ENCODE results near the gene AFAP1L2. TPM values are rescaled to one million over a fixed set of nuclear protein-coding genes. Genes with fewer than 3 reads are reported as not detected.

AFAP1L2 gene
- total and polyA plus RNA-seq, 7 donors: 0.75 to 3.6 (median 1.7) TPM

DNA sequence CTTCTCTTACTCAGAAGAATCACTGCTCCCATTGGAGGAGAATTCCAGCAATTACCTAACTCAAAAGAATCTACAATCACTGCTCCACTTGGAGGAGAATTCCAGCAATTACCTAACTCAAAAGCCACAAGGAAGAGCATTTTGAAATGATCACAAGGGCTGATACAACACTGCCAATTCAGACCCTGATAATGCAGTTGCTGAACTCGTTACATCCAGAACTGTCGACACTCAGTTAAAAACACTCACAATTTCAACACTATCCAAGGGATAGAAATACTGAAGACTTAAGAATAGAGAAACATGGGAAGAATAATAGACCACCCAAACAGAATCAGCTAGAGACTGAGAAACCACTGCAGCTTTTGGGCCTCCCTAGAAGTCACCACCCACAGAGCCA is 27.8 kb downstream of the AFAP1L2 start:
- Histone ChIP-seq H3K4me1 (no peaks in the 10 kb centered on the region), H3K27ac (no peak overlapping the region), H3K4me3 (no peak overlapping the region), H3K9me3 (no peaks in the 10 kb centered on the region), H3K27me3 (ENCODE audit: insufficient read depth in 3 of 3, low read length in 2 of 3) (peaks cover 0 to 20% (median 0%) of the 10 kb centered on the region in 3 donors), H3K36me3 (ENCODE audit: insufficient read depth in 1 of 2, low read depth in 1 of 2) (no peaks in the 10 kb centered on the region)
- intact Hi-C loops (cut with DNase I): no loop called here
- DNase-seq (no peak), ATAC-seq (no peak)
- 64 to 73% (median 68%) methylated on average over 2 of the region's 2 CpGs for WGBS, 3 donors
- TF ChIP-seq CTCF (IDR thresholded peaks at IDR 0.05): no peak

- no peak for TF ChIP-seq CTCF (IDR thresholded peaks at IDR 0.05)
- WGBS, 3 donors: 40 to 60% (median 49%) methylated on average over 3 of the region's 3 CpGs
- Histone ChIP-seq H3K4me3 (no peak overlapping the region), H3K27ac (no peak overlapping the region), H3K4me1 (no peaks in the 10 kb centered on the region), H3K9me3 (no peaks in the 10 kb centered on the region), H3K27me3 (ENCODE audit: insufficient read depth in 3 of 3, low read length in 2 of 3) (peaks cover 0 to 8% (median 0%) of the 10 kb centered on the region in 3 donors), H3K36me3 (ENCODE audit: insufficient read depth in 1 of 2, low read depth in 1 of 2) (no peaks in the 10 kb centered on the region)
- intact Hi-C loops (cut with DNase I): no loop called here
- DNase-seq (no peak), ATAC-seq (no peak)
These were observed 29.3 kb downstream of the AFAP1L2 start for GRCh38 chr10:114375047-114375446.

DNA sequence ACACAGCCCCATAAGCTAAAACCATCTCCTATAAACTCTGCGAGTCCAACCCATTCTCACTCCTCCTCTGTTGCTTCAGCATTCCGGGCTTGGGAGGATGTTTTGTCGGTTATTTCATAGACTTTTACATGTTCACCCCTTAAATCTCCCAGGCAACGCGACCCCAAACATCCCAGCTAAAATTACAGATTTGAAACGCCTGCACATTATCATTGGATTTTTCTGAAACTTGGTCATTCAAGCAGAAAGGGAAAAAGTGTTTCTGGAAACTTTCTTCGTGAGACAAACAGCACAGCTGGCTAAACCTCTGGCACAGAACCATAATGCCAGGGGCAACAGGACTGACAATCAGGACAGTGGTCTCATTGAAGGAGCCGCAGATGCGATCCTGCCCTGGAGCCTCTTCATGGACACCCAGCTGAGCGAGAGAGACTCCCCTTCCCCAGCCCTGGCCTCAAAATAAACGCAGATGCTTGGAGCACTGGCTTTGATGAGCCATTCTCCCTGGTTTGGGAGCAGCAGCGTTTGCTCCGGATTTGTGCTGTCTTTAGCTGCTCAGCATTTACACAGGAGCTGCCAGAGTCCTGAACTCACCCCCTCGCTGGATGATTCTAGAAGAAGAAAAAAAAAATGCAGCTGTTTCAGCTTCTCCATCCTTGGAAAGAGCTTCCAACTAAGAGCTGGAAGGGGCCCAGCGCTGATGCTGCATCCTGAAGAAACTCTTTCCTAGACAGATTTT is 30.1 kb downstream of the AFAP1L2 start:
- Histone ChIP-seq H3K36me3 (ENCODE audit: insufficient read depth in 1 of 2, low read depth in 1 of 2) (no peaks in the 10 kb centered on the region), H3K4me1 (no peaks in the 10 kb centered on the region), H3K4me3 (no peak overlapping the region), H3K27me3 (ENCODE audit: insufficient read depth in 3 of 3, low read length in 2 of 3) (peaks cover 0 to 8% (median 0%) of the 10 kb centered on the region in 3 donors), H3K27ac (peak overlapping the region; percentile 30), H3K9me3 (no peaks in the 10 kb centered on the region)
- intact Hi-C loops (cut with DNase I): no loop called here
- TF ChIP-seq CTCF (IDR thresholded peaks at IDR 0.05): no peak
- ATAC-seq (peak in 3 of 4 donors; percentile 41 to 50 (median 49)), DNase-seq (peak; percentile 66 to 80)
- WGBS, 3 donors: 19 to 21% (median 19%) methylated on average over 15 of the region's 15 CpGs

DNA sequence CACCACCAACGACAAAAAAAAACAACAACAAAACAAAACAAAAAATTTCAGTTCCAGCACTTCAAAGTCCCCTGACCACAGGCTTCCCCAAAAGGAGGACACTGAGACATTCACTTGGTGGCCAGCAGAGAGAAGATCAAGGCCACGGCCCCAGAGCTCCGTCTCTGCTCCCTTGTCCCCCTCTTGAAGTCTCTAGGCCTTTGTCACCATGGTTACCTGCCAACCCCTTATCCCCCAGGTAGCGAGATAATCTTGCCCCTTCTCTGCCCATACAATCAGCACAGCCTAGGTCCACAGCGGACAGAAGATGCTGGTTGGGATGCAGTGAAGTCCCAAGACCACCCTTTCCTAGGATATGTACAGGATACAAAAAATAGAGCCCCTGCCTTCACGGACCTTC is 30.7 kb downstream of the AFAP1L2 start:
- Histone ChIP-seq H3K36me3 (ENCODE audit: insufficient read depth in 1 of 2, low read depth in 1 of 2) (no peaks in the 10 kb centered on the region), H3K27ac (no peak overlapping the region), H3K4me3 (no peak overlapping the region), H3K27me3 (ENCODE audit: insufficient read depth in 3 of 3, low read length in 2 of 3) (peaks cover 0 to 8% (median 0%) of the 10 kb centered on the region in 3 donors), H3K4me1 (no peaks in the 10 kb centered on the region), H3K9me3 (no peaks in the 10 kb centered on the region)
- DNase-seq: no peak
- ATAC-seq: no peak
- intact Hi-C loops (cut with DNase I): no loop called here
- no peak for TF ChIP-seq CTCF (IDR thresholded peaks at IDR 0.05)
- 29 to 43% (median 31%) methylated on average over 6 of the region's 6 CpGs for WGBS, 3 donors

- no peaks in the 10 kb centered on the region for H3K4me1 ChIP-seq
- 52 to 64% (median 52%) methylated on average over 5 of the region's 5 CpGs for WGBS, 3 donors
- no peak for TF ChIP-seq CTCF (IDR thresholded peaks at IDR 0.05)
- H3K9me3 ChIP-seq: no peaks in the 10 kb centered on the region
- no peak for ATAC-seq
- H3K27me3 ChIP-seq (ENCODE audit: insufficient read depth in 3 of 3, low read length in 2 of 3): peaks cover 0 to 8% (median 0%) of the 10 kb centered on the region in 3 donors
- H3K36me3 ChIP-seq (ENCODE audit: insufficient read depth in 1 of 2, low read depth in 1 of 2): no peaks in the 10 kb centered on the region
- intact Hi-C loops (cut with DNase I): no loop called here
- H3K27ac ChIP-seq: no peak overlapping the region
- no peak overlapping the region for H3K4me3 ChIP-seq
- DNase-seq: no peak
These were observed 31.3 kb downstream of the AFAP1L2 start for GRCh38 chr10:114372995-114373394.
